K562 (cell line): ENCODE data around the gene CCDC17. TPM values are rescaled to one million over a fixed set of nuclear protein-coding genes. Genes with fewer than 3 reads are reported as not detected.
A peak's percentile ranks its signal among the peaks of the same experiment; 100 is the strongest.

Experiments
- BACH1 ChIP-seq: fragments of 200-800 bp; sonication (Bioruptor generic); IDR thresholded peaks from 2 replicates; pipeline ENCODE4 v1.6.1; 2016; ENCODE audit warnings: missing genetic modification characterization, missing compliant biosample characterization
- CGGBP1 ChIP-seq: fragments of 250-450 bp; sonication (Bioruptor Pico); IDR thresholded peaks from 2 replicates; pipeline ENCODE4 v1.9.0; 2021; ENCODE audit warnings: mild to moderate bottlenecking
- GABPA ChIP-seq: fragments of 200-800 bp; sonication (Bioruptor generic); conservative IDR thresholded peaks from 2 replicates; pipeline ENCODE4 v1.6.1; 2016; ENCODE audit warnings: low read depth, missing genetic modification characterization, missing compliant biosample characterization
- MLLT1 ChIP-seq, 2 experiments: fragments of 450-650 bp; IDR thresholded peaks; 2 replicates each; pipeline ENCODE4 v1.6.1; 2016
- NR2C2 ChIP-seq, 2 experiments: fragments of 200-800 bp in 1 of 2; sonication (Bioruptor generic) in 1 of 2; sonication (generic) in 1 of 2; formaldehyde crosslinking in 1 of 2; IDR thresholded peaks; 2 replicates each; pipeline versions ENCODE4 v1.6.1 to v1.8.0; 2016 to 2022; ENCODE audit warnings: mild to moderate bottlenecking in 1 of 2, missing compliant biosample characterization in 1 of 2, missing genetic modification characterization in 1 of 2, missing genetic modification reagents in 1 of 2
- RBM34 ChIP-seq: fragments of 200-400 bp; formaldehyde crosslinking; IDR thresholded peaks from 2 replicates; pipeline ENCODE4 v1.6.1; 2018; ENCODE audit warnings: low read length, borderline replicate concordance; ENCODE audit not compliant: insufficient read depth
- TFAM ChIP-seq: fragments of 250-450 bp; sonication (Bioruptor Pico); conservative IDR thresholded peaks from 2 replicates; pipeline ENCODE4 v1.5.0; 2021; ENCODE audit warnings: mild to moderate bottlenecking, moderate library complexity
- USF1 ChIP-seq: sonication (generic); formaldehyde crosslinking; IDR thresholded peaks from 2 replicates; pipeline ENCODE4 v1.9.0; 2022; ENCODE audit warnings: mild to moderate bottlenecking, missing genetic modification reagents
- ZNF175 ChIP-seq: fragments of 200-800 bp; sonication (Bioruptor generic); IDR thresholded peaks from 2 replicates; pipeline ENCODE4 v1.6.1; 2016; ENCODE audit warnings: low read depth, mild to moderate bottlenecking, missing genetic modification characterization, missing compliant biosample characterization
- ZNF277 ChIP-seq: fragments of 250-450 bp; sonication (Bioruptor Pico); IDR thresholded peaks from 2 replicates; pipeline ENCODE4 v1.8.0; 2022; ENCODE audit warnings: inconsistent platforms, mild to moderate bottlenecking, moderate library complexity, borderline replicate concordance
- ZNF354B ChIP-seq: fragments of 250-450 bp; sonication (Bioruptor Pico); IDR thresholded peaks from 2 replicates; pipeline ENCODE4 v1.4.0; 2020
- ZNF384 ChIP-seq: IDR thresholded peaks from 2 replicates; pipeline ENCODE4 v1.6.1; 2012; ENCODE audit warnings: low read depth, low read length, improper control_type of control experiment
- ZNF398 ChIP-seq: fragments of 250-450 bp; sonication (Bioruptor Pico); IDR thresholded peaks from 2 replicates; pipeline ENCODE4 v1.8.0; 2021; ENCODE audit warnings: moderate library complexity, mild to moderate bottlenecking, inconsistent platforms
- ZNF609 ChIP-seq: sonication (generic); formaldehyde crosslinking; IDR thresholded peaks from 2 replicates; pipeline ENCODE4 v1.8.1; 2023; ENCODE audit warnings: missing genetic modification reagents, mild to moderate bottlenecking, borderline replicate concordance
- ZNF764 ChIP-seq: fragments of 250-450 bp; sonication (Bioruptor Pico); IDR thresholded peaks from 2 replicates; pipeline ENCODE4 v1.4.0; 2020; ENCODE audit warnings: low read depth, mild to moderate bottlenecking, moderate library complexity
- polyA plus RNA-seq, 8 experiments: library from polyadenylated mRNA; depleted of rRNA in 4 of 8; stranded (reverse) in 5 of 8; unstranded in 3 of 8; fragments of >200 nt; fragmentation: Nextera tagmentation in 2 of 8; fragmentation: Illumina TruSeq in 1 of 8; extraction: Ambion mirVana in 2 of 8; extraction: Trizol in 1 of 8; gene quantifications; 2 replicates each; pipeline versions ENCODE4 v1.2.1 to v1.2.3, GENCODE V29; 2011 to 2014; ENCODE audit warnings: inconsistent platforms in 1 of 8, missing spikeins in 1 of 8
- total RNA-seq, 7 experiments: library from RNA; depleted of rRNA in 6 of 7; stranded (reverse); fragments of >200 nt in 6 of 7; fragmentation: Illumina TruSeq in 2 of 7; extraction: Trizol in 2 of 7; gene quantifications; 2 replicates each; pipeline versions ENCODE4 v1.2.1 to v1.2.3, GENCODE V29; 2011 to 2021; ENCODE audit warnings: low replicate concordance in 1 of 7

The CCDC17 gene
- total and polyA plus RNA-seq, 9 of the 15 experiments (the other 6 are each of a cell fraction or from before 2014, with no cell fraction given): 0.20 to 2.4 (median 0.85) TPM

- TF ChIP-seq MLLT1 (IDR thresholded peaks at IDR 0.05) (peak in 1 of 2 experiments; percentile 57; a peak in 1 of 4 replicates), ZNF609 (CRISPR knock-in tag) (no peak), CGGBP1 (CRISPR knock-in tag) (peak; percentile 72; the same call in 1 of the 2 replicates), ZNF384 (no peak), GABPA (tag) (peak; percentile 93), ZNF354B (CRISPR knock-in tag) (no peak), ZNF764 (CRISPR knock-in tag) (no peak), ZNF277 (CRISPR knock-in tag) (no peak), ZNF398 (CRISPR knock-in tag) (no peak), NR2C2 (CRISPR knock-in tag; IDR thresholded peaks at IDR 0.05) (peak; percentile 66), NR2C2 (tag; IDR thresholded peaks at IDR 0.05) (no peak), BACH1 (tag) (no peak), USF1 (no peak), RBM34 (no peak), ZNF175 (CRISPR knock-in tag) (no peak), TFAM (CRISPR knock-in tag) (no peak)
Observed at GRCh38 chr1:45583666-45584350, 40.0 kb downstream of the CCDC17 start, which contains the start of gene NASP (continued).
